CD4-positive, alpha-beta T cell treated with Interleukin-17A for 4 hours (primary cell): ENCODE results near the gene EMILIN3.

Experiments used
- DNase-seq: peaks from one replicate; pipeline ENCODE4 v3.0.0-alpha.2; 2020; ENCODE audit warnings: mixed read lengths

EMILIN3 gene

DNA sequence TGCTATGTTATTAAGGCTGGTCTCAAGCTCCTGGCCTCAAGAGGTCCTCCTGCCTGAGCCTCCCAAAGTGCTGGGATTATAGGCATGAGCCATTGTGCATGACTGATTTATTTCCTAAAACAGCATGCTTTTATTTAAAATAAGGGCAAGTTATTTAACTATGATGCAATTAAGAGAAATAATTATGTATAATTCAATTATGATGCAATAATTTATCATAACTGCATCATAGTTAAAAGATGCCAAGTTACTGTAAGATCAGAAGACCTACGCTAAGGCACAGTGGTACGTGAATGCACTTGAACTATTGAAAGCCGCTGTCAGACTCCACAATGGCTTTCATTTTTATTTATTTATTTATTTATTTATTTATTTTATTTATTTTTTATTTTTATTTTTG is 24.3 kb upstream of the EMILIN3 start:
- no peak for DNase-seq

DNA sequence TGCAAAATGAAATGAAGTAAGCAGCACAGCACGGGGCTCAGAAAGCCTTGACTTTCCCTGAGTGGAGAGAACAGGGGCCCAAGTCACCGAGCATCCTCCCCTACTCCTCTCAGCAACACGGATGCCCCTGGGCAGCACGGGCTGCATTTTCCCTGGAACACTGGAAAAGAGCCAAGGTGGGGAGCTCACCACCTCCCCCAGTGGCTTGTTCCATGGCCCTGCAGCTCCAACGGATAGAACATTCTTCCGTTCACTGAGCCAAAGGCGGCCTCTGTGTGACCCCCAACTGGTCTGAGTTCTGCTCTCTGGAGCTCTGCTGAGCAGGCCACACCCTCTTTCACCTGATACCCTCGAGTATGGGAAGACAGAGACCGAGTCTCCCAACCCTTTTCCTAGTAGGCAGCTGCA is 20.8 kb upstream of the EMILIN3 start:
- no peak for DNase-seq

DNA sequence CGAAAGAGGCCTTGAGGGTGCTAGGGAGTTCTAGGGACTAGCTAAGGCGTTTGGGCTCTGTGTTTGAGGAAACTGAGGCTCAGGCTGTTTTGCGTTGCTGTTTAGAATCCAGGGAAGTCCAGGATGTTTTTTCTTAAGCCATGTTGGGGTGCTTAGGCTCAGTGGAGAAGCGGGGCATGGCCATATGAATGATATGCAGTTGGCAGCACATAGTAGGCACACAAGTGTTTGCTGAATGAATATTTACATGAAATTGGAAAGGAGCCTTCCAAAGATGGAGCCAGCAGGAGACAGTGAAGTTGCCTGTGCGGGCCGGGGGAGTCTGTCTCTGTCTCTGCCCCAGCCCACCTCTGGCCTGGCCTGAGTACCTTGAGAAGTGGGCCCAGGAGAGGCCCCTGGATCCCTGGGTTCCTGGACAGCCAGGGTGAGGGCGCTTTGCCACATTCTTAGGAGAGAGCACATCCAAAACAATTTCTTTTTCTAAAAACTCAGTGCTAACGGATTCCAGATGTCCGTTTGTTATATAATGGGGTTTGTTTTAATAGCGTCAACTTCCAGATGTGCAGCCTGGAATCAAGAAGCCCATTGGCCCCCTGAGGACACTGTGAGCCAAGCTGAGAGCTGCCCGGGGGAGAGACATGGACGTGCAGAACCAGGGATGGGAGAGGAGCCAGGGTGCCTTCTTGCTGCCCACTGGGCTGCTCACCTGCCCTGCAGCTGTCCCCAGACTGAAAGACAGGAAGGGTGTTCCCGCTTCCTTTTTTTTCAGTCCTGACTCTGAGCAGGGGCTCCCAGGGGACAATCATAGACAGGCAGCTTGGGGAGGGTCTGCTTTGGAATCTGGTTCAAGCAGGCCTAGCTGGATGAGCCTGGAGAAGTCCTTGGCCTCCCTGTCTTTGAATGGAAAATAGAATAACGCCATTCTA is 20.1 kb upstream of the EMILIN3 start:
- no peak for DNase-seq

DNA sequence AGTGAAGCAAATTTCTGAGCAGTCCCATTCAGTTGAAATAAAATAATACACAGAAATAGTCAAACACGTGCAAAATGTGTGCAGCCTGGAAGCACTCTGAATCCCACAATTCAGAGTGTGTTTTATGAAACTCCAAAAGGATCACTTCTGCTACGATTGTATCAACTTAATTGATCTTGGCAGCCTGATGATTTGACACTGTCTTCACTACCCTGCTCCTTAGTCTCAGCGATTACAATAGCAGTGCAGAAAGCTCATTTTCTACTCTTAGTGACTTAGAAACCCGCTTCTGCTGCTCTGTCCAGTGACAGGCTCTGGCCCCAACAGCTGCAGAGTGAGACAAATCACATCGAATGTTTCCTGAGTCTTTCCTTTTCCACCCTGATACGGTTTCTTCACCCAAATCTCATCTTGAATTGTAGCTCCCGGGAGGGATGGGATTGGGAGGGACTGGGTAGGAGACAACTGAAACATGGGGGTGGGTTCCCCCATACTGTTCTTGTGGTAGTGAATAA is 16.2 kb upstream of the EMILIN3 start:
- no peak for DNase-seq

DNA sequence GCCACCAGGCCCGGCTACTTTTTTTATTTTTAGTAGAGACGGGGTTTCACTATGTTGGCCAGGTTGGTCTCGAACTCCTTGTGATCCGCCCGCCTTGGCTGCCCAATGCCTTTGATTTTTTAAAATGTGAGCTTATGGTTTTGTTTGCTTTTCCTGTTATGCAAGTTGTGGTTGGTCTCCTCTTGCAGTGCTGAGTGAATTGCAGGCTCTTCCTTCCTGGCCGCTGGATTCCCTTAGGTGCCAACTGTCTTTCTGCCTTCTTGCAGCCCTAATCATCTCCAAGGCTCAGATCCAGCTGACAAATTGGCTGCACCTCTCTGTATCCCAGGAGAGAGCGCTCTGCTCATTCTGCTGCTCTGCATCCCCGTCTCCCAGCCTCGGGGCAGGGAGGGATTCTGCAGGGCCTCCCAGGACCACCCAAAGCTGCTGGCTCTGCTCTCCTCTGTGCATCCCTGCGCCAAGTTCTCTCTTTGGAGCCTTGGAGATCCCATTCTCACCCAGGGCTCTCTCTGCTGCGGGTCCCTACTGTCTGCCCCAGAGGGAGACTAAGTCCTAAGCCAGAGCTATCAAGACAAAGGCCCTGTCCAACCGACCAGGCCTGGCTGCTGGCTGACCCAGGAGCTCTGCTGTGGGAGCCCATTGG is 14.1 kb upstream of the EMILIN3 start:
- DNase-seq: no peak

DNA sequence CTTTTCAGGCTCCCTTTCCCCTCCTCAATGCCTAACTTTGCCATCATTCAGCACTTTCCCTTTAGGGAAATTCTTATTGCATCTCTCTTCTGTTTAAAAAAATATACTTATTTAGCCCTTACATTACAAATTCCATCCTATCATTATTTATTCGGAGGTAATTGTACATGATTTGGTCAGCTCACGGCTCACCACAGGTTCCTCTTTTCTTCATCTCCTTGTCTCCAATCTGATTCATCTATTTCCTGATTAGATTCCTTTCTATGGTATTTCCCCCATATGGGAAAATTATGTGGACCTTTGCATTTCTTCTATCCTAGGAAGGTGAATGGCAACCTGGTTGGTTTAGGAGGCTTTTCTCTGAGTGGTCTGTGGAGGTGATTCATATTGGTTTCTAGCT is 12.9 kb upstream of the EMILIN3 start:
- DNase-seq: no peak

DNA sequence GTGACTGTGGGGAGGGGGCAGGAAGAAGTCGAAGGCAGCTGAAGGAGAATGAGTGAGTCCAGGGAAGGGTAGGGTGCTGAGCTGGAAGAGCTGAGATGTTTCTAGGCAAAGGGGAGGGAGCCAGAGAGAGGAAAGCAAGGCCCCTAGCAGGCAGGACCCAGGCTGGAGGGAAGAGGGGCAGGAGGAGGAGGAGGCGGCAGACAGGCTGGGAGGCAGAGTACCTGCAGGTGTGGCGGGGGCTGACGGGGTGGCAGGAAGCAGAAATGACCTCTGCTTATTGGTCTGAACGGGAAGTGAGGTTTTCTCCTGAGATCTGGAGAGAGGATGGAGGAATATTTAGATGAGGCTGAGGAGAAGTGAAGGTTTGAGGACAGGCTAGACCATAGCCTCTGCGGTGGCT is 10.7 kb upstream of the EMILIN3 start:
- no peak for DNase-seq

DNA sequence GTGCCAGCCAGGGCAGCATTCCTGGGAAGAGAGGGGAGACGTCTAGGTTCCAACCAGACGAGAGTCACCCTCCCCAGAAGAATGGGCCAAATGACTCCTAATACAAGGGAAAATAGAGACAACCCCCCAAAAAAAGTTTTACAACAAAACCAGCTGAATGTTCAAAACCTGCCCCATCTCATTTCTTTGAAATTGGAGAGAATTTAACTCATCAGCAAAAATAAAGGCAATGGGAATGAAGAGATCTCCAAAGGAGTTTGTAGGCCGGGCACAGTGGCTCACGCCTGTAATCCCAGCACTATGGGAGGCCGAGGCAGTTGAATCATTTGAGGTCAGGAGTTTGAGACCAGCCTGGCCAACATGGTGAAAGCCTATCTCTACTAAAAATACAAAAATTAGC is 9.7 kb upstream of the EMILIN3 start:
- no peak for DNase-seq

DNA sequence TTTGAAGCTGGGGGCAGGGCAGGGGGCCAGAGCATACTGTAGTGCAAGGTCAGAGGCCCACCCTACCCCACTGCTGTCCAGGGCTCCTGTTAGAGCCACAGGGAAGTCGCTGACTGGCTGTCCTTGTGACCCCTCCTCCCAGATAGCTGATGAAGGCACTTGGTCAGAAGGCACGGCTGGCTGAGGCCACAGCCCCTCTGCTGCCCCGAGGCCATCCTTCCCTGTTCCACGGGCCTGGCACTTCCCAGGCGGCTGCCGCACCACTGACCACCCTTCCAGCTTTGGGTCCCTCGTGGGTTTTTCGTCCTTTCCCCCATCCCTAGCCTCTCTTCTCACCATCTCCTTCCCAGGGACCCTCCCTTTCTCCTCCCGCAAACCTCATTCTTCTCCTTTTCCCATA is 9.2 kb upstream of the EMILIN3 start:
- no peak for DNase-seq

DNA sequence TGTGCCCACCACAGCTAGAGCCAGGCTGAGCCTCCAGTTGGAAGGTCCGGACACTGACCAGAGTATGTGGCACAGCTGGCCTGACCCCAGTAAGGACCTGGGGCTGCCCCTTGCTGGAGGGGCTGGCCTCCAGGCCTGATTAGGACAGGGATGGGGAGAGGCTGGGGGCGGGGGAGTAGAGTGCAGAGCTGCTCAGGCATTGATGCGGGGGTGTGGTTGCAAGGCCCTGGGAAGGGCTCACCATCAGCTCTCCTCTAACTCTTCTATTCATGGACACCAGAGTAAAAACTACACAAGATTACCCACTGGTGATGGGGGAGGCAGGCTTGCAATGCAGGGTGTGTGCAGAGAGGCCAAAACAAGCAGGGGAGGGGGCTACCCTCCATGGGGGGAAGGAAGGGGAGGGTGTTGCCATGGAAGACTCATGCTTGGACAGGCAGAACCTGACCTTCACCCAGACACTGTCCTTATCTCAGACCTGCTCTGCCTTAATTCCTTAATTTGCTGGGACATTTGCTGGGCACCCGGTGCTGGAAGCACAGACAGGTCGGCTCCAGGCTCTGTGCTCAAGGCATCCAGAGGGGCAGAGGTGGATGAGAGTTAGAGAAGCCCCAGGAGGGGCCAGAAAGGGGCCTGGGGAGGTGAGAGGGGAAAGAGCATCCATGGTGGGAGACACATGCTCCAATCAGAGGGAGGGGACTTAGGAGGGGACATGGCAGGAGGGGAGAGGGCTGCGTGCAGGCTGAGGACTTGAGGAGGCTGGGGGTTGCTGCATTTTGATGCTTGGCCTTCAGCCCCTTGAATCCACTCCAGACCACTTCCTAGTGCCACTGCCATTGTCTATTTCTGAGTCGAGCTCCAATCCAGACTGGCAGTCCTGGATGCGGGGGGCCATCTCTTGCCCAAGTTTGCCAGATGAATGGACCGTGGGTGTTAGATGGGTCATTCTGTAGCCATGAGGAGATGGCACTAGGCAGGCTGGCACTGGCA is 7.6 kb upstream of the EMILIN3 start:
- no peak for DNase-seq

DNA sequence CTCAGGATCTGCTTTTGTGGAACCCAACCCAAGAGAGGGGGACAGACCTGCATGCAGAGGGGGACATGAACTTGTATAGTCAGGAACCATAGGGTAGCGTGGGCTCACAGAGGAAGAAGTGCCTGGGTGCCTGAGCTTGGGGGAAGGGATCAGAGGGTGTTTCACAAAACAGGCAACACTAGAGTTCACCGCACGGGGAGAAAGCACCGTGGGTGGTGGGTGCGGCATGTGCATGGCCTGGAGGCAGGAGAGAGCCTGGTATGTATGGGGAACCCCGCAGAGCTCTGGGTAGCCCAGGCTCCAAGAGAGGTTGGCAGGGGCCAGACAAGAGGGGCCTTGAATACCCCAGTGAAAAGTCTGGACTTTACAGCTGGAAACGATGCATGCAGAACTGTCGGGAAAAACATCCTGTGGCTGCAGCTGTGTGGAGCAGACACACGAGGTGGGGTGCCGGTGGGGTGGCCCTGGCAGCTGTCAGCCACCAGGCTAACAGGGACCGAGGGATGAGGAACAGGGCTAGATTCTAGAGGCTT is 6.7 kb upstream of the EMILIN3 start:
- no peak for DNase-seq

DNA sequence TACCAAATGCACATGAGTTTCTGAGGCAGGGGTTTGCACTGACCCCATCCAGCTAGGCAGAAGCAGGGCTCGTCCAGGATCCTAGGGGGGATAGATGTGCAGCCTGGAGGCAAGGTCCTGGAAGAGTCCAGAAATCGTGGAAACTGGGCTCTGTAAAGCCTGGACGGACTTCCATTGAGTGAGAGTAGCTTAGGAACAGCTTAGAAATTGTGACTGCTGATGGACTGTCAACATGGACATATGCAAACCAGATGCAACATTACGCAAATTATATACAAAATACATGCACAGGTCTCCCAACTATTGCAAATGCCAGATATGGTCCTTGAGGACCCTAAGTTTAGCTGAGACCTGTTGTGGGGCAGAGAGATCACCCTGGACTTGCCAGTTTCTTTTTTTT is 4.8 kb upstream of the EMILIN3 start:
- no peak for DNase-seq

DNA sequence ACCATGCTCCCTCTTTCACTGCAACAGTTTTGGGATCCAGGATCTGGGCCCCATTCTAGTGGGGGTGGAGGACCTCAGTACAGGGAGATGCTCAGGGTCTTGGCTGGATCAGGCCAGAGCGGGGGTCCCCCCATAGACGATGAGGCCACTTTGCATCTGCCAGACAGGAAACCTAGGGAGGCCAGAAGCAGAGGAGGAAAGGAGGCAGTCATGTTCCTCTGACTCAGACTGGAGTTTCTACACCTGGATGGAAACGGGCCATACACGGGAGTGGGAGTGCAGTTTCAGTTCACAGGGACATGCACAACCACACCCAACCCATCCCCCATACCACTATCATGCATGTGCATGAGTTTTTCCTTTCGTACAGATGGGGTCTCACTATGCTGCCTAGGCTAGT is 3.6 kb upstream of the EMILIN3 start:
- no peak for DNase-seq

DNA sequence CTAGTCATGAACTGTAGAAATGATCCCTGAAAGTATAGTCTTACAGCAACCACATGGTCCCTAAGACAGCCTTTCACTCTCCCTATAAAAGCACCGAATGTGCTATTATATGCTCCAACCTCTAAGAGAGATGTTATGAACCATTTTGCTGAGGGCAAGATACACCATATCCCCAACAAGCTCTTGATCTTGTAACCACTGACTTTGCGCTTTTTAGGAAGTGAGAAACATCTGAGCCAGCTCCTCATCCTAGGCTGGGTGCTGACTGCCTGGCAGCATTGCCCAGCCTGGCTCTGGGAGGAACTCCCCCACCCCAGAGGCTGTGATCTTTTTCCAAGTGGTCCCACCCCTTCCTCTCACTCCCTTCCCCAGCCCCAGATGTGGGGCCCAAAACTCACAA is 3.1 kb upstream of the EMILIN3 start:
- no peak for DNase-seq

DNA sequence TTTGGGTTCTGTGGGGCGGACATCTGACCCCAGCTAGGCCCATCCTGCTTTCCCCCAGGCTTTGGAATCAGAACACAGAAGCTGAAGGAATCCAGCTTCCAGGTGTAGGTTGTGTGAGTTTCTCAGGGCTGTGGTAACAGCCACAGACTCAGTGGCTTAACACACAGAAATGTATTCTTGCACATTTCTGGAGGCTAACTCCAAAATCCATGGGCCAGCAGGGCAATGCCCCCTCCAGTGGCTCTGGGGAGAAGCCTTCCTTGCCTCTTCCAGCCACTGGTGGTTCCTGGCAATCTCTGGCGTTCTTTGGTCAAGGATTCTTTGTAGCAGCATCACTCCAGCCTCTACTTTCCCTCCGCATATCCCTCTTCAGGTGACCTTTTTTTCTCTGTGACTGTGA is 1.3 kb upstream of the EMILIN3 start:
- DNase-seq: no peak

DNA sequence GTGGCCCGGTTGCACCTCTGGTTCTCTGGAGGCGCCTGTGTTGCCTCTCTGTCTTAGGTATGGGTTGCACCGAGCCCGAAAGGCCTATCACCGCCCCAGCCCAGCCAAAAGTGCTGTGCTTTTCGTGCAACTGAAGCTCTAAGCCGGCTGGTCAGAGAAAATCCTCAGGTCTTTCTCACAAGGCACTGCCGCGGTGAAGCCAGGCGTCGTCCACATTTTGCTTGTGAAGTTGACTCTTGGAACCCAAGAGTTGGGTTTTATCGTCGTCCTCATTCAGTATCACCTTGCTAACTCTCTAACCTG is 726 bp upstream of the EMILIN3 start:
- no peak for DNase-seq

DNA sequence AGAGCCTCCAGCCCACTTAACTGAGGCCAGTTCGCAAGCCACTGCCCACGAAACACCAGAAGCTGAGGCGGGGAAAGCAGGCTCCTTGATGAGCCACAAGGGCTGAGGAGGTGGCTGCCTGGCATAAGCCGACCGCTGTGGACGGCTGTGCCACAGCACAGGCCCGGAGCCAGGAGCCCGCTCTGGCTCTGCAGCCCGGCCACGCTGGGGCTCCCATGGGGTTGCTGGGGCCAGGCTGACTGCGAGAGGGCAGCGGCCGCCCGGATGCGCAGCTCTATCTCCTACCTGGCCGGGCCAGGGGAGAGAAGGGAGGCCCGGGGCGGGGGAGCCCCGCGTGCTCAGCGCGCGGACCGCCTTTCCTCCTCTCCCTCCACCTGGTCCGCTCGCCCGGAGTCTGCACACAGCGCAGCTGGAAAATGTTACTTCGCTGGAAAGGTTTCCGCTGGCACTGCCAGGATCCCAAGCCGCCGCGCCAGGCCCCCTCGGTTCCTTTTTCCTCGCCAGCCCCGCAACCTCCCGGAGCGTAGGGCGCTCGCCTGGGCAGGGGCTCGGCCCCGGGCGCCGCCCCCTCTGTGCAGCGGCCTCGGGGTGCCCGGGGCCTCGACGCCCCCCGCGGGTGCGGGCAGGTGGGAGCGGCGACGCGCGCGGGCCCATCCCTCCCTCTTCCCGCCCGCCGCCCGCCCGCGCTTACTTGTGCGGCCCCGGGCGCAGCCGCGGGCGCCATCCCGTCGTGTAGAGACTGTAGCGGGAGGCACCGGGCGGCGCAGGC is 657 bp downstream of the EMILIN3 start:
- no peak for DNase-seq

DNA sequence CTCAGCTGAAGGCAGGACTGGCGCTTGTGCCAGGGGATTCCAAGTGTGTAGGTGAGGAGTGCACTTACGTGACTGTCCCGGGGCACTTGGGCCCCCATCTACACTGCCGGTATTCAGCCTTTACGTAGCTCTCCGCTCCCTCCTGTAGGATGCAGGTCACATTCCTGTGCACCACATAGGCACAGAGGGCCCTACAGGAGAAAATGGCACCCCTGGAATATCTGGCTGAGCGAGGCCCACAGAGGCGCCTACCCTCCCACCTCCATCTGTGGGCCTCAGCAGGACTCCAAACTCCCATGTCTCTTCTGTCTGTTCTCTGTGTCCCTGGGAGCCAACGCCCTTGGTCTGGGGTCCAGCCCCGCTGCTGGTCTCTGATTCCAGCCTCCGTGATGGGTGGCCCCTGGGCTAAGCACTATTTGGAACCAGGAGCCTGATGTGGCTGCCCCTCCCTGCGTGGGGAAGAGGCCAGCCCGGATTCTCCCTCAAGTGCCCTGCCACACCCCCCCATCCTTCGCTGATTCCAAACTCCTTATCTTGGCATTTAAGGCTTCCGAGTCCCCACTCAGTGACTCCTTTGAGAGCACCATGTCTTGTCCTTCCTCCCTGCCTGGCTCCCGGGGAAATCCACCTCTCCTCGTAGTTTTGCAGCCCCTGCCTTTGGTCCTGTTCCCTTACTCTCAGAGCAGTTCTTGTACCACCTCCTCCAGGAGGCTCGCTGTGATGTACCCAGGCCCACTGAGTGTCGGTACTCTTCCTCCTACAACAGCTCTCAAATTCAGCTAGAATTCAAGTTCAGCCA is 1.5 kb downstream of the EMILIN3 start:
- DNase-seq: no peak

DNA sequence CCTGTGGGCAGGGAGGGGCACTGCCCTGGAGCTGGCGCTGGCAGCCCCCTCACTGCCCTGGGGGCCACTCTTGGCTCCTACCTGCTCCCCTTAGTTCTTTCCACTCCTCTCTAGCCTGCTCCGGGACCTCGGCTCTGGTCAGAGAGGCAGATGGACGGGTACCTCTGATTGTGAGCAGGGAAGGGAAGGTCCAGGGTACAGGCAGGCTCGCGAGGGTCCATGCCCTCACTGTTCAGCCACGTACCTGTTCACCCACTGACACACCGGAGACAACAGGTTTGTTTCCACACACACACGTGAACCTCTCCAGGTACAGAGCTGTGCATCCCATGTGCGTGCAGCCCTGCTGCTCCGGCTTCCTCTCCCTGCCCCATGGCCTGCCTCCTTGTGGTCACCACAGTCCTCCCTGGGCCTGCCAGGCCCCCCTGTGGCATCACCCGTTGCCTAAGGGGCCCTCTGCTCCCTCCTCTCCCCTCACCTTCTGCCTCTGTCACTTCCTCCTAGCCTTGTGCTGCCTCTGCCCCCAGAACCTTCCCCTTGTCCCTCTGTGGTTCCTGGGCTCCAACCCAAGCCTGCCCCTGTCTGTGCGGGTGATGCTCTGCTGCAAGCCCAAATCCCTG is 2.3 kb downstream of the EMILIN3 start:
- DNase-seq: no peak

DNA sequence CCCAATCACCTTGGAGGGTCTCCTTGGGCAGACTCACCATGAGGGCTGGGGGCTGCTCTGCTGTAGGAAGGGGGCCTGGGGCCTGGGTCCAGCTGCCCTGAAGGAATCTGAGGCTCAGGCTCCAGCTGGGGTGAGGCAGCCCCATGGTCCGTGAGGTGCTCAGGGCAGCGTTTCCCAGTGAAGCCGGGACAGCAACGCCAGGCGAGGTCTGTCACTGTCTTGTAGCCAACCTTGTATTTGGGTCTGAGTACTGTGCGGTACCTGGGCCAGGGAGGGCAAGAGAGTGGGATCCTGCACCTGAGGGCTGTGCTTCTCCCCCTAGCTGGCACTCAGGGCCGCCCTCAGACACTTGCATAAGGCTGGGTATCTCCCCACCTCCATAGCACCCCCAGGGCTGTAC is 3.0 kb downstream of the EMILIN3 start:
- DNase-seq: no peak

DNA sequence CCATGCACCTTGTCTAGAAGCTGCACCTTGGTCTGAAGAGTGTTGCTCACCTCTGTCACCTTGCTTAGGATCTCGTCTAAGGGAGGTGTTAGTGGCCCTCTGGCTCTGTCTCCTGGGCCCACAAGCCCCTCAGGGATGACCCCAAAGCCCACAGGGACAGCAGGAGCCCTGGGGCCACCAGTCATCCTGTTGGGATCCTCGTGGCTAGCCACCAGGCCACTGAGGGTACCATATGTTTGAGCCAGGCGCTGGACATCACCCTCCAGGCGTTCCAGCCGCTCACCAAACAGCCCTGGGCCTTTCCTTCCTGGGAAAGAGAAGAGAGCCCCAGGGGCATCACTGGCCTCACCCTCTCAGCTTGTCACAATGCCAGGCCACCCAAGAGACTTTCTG is 3.9 kb downstream of the EMILIN3 start:
- no peak for DNase-seq
